H9 (cell line): ENCODE data around the gene TBC1D25. TPM values are rescaled to one million over a fixed set of nuclear protein-coding genes. Genes with fewer than 3 reads are reported as not detected.

Source experiments
- DNase-seq: peaks from one replicate; pipeline ENCODE4 v3.0.0-alpha.2; 2017
- H2AFZ ChIP-seq: one replicate; pipeline ENCODE4 v1.6.1; 2013; ENCODE audit warnings: mild to moderate bottlenecking, low read length, control low read depth, moderate library complexity
- H2AK5ac ChIP-seq: 2 replicates; pipeline ENCODE4 v1.6.1; 2013; ENCODE audit warnings: low read length, control low read depth, mixed read lengths; ENCODE audit not compliant: insufficient read length
- H2BK120ac ChIP-seq: one replicate; pipeline ENCODE4 v1.6.1; 2013; ENCODE audit warnings: low read depth, mild to moderate bottlenecking, low read length, control low read depth, inconsistent platforms; ENCODE audit not compliant: poor library complexity, severe bottlenecking
- H2BK12ac ChIP-seq: 2 replicates; pipeline ENCODE4 v1.6.1; 2013; ENCODE audit warnings: low read length, control low read depth, mixed read lengths, low read depth; ENCODE audit not compliant: insufficient read length
- H2BK15ac ChIP-seq: 2 replicates; pipeline ENCODE4 v1.6.1; 2013; ENCODE audit warnings: low read depth, low read length, control low read depth
- H2BK20ac ChIP-seq: one replicate; pipeline ENCODE4 v1.6.1; 2013; ENCODE audit warnings: low read depth, mild to moderate bottlenecking, low read length, control low read depth, inconsistent platforms; ENCODE audit not compliant: poor library complexity, severe bottlenecking
- H2BK5ac ChIP-seq: 2 replicates; pipeline ENCODE4 v1.6.1; 2013; ENCODE audit warnings: low read length, control low read depth, mixed read lengths; ENCODE audit not compliant: insufficient read length
- H3K14ac ChIP-seq: 2 replicates; pipeline ENCODE4 v1.6.1; 2013; ENCODE audit warnings: low read length, control low read depth; ENCODE audit not compliant: insufficient read depth
- H3K18ac ChIP-seq: 2 replicates; pipeline ENCODE4 v1.6.1; 2013; ENCODE audit warnings: low read depth, mild to moderate bottlenecking, mixed read lengths, low read length, control low read depth; ENCODE audit not compliant: insufficient read length
- H3K23ac ChIP-seq: 2 replicates; pipeline ENCODE4 v1.6.1; 2013; ENCODE audit warnings: low read length, control low read depth, mixed read lengths, low read depth; ENCODE audit not compliant: insufficient read length
- H3K23me2 ChIP-seq: 2 replicates; pipeline ENCODE4 v1.6.1; 2013; ENCODE audit warnings: low read depth, mild to moderate bottlenecking, mixed read lengths, low read length, control low read depth; ENCODE audit not compliant: insufficient read length, poor library complexity, severe bottlenecking
- H3K27ac ChIP-seq: 2 replicates; pipeline ENCODE4 v1.5.1; 2013; ENCODE audit warnings: low read length, control low read depth, mixed read lengths, low read depth; ENCODE audit not compliant: insufficient read length
- H3K27me3 ChIP-seq: 2 replicates; pipeline ENCODE4 v1.6.1; 2013; ENCODE audit warnings: low read length, control low read depth, inconsistent platforms; ENCODE audit not compliant: insufficient read depth
- H3K4ac ChIP-seq: 2 replicates; pipeline ENCODE4 v1.6.1; 2013; ENCODE audit warnings: low read depth, mild to moderate bottlenecking, control low read depth, inconsistent platforms, low read length, moderate library complexity
- H3K4me1 ChIP-seq: 2 replicates; pipeline ENCODE4 v1.6.1; 2013; ENCODE audit warnings: low read length, control low read depth, inconsistent platforms; ENCODE audit not compliant: insufficient read depth
- H3K4me2 ChIP-seq: 2 replicates; pipeline ENCODE4 v1.6.1; 2013; ENCODE audit warnings: low read length, control low read depth, mixed read lengths; ENCODE audit not compliant: insufficient read length, insufficient read depth
- H3K56ac ChIP-seq: 2 replicates; pipeline ENCODE4 v1.6.1; 2013; ENCODE audit warnings: low read depth, mild to moderate bottlenecking, mixed read lengths, low read length, control low read depth; ENCODE audit not compliant: insufficient read length
- H3K79me1 ChIP-seq: 2 replicates; pipeline ENCODE4 v1.6.1; 2013; ENCODE audit warnings: low read depth, mild to moderate bottlenecking, moderate library complexity, low read length, control low read depth, inconsistent platforms; ENCODE audit not compliant: insufficient read depth, poor library complexity, severe bottlenecking
- H3K79me2 ChIP-seq: 2 replicates; pipeline ENCODE4 v1.6.1; 2013; ENCODE audit warnings: low read length, control low read depth, inconsistent platforms; ENCODE audit not compliant: insufficient read depth
- H3K9ac ChIP-seq: 2 replicates; pipeline ENCODE4 v1.6.1; 2013; ENCODE audit warnings: low read length, control low read depth, mixed read lengths; ENCODE audit not compliant: insufficient read length; ENCODE audit errors: extremely low read depth
- H3K9me3 ChIP-seq: one replicate; pipeline ENCODE4 v1.6.1; 2013; ENCODE audit warnings: low read depth, low read length, inconsistent platforms; ENCODE audit not compliant: control insufficient read depth
- H3T11ph ChIP-seq: one replicate; pipeline ENCODE4 v1.6.1; 2013; ENCODE audit warnings: mild to moderate bottlenecking, low read length, control low read depth, inconsistent platforms
- H4K20me1 ChIP-seq: one replicate; pipeline ENCODE4 v1.6.1; 2013; ENCODE audit not compliant: control insufficient read depth, insufficient read length, insufficient read depth
- H4K5ac ChIP-seq: 2 replicates; pipeline ENCODE4 v1.6.1; 2013; ENCODE audit warnings: low read depth, mild to moderate bottlenecking, mixed read lengths, low read length, control low read depth; ENCODE audit not compliant: insufficient read length
- H4K8ac ChIP-seq: replicated peaks from 2 replicates; pipeline ENCODE4 v1.6.1; 2013; ENCODE audit warnings: low read length, control low read depth, mixed read lengths, low read depth; ENCODE audit not compliant: insufficient read length
- H4K91ac ChIP-seq: 2 replicates; pipeline ENCODE4 v1.6.1; 2013; ENCODE audit warnings: low read depth, mild to moderate bottlenecking, moderate library complexity, mixed read lengths, low read length, control low read depth; ENCODE audit not compliant: insufficient read length
- H3K27ac Mint-ChIP-seq, 3 experiments: 2 replicates in 2 of 3; 3 replicates in 1 of 3; pipeline ENCODE4 v1.8.0; 2020 to 2021; ENCODE audit warnings: mixed read lengths in 3 of 3, mild to moderate bottlenecking in 1 of 3, moderate library complexity in 1 of 3
- H3K27me3 Mint-ChIP-seq: 2 replicates; pipeline ENCODE4 v1.8.0; 2021; ENCODE audit warnings: low read depth, mild to moderate bottlenecking, moderate library complexity, mixed read lengths
- H3K36me3 Mint-ChIP-seq, 3 experiments: 2 replicates in 2 of 3; 3 replicates in 1 of 3; pipeline ENCODE4 v1.8.0; 2020 to 2021; ENCODE audit warnings: low read depth in 3 of 3, mixed read lengths in 3 of 3; ENCODE audit not compliant: insufficient read depth in 1 of 3
- H3K4me1 Mint-ChIP-seq, 2 experiments: 2 replicates each; pipeline ENCODE4 v1.8.0; 2020; ENCODE audit warnings: mixed read lengths in 2 of 2
- H3K4me3 Mint-ChIP-seq, 2 experiments: 2 replicates in 1 of 2; 3 replicates in 1 of 2; pipeline ENCODE4 v1.8.0; 2020 to 2021; ENCODE audit warnings: mild to moderate bottlenecking in 2 of 2, mixed read lengths in 2 of 2, moderate library complexity in 1 of 2
- H3K9me3 Mint-ChIP-seq, 2 experiments: 2 replicates in 1 of 2; 3 replicates in 1 of 2; pipeline ENCODE4 v1.8.0; 2020; ENCODE audit warnings: mild to moderate bottlenecking in 2 of 2, mixed read lengths in 2 of 2, moderate library complexity in 1 of 2
- CTCF ChIP-seq: fragments of 200-600 bp; sonication (generic); conservative IDR thresholded peaks from 3 replicates; pipeline ENCODE4 v1.8.0; 2021; ENCODE audit warnings: antibody characterized with exemption, mild to moderate bottlenecking
- WGBS: extraction: QIAGEN DNeasy Blood & Tissue Kit; methylation state at CpG from one replicate; pipeline ENCODE4 v1.1.7; 2013; ENCODE audit warnings: missing lambda C conversion rate, low lambda C conversion rate, mixed read lengths; ENCODE audit not compliant: insufficient read length; ENCODE audit errors: extremely low coverage; 5-methylcytosine and 5-hydroxymethylcytosine counted together
- total RNA-seq: library from RNA; stranded (reverse); gene quantifications from 2 replicates; pipeline ENCODE4 v1.2.1, GENCODE V29; 2021

Gene TBC1D25
- total RNA-seq, 1 experiment from 2014 or later: 10.2 TPM

GRCh38 chrX:48592971-48593370 lies 53.5 kb downstream of the TBC1D25 start:
- Histone ChIP-seq H3K23me2 (no peaks in the 10 kb centered on the region), H4K5ac (no peak overlapping the region), H3K79me1 (no peaks in the 10 kb centered on the region), H2BK20ac (no peak overlapping the region), H2AFZ (no peak overlapping the region), H3K4ac (no peak overlapping the region), H2BK12ac (no peak overlapping the region), H3K4me1 (no peaks in the 10 kb centered on the region), H3K9me3 (peaks cover 27% of the 10 kb centered on the region), H3K18ac (no peak overlapping the region), H2BK120ac (no peak overlapping the region), H3K27ac (no peak overlapping the region), H3K9ac (no peak overlapping the region), H3K14ac (no peak overlapping the region), H2BK5ac (no peak overlapping the region), H4K8ac (no peak overlapping the region), H4K20me1 (no peaks in the 10 kb centered on the region), H4K91ac (no peak overlapping the region), H3K4me2 (no peak overlapping the region), H2AK5ac (no peak overlapping the region), H3K79me2 (no peaks in the 10 kb centered on the region), H3K56ac (no peak overlapping the region), H3K27me3 (no peaks in the 10 kb centered on the region), H2BK15ac (no peak overlapping the region), H3T11ph (no peak overlapping the region), H3K23ac (no peak overlapping the region)
- no peak for TF ChIP-seq CTCF
- H3K36me3 Mint-ChIP-seq: peaks cover 0 to 4% (median 0%) of the 10 kb centered on the region in 3 experiments; a peak in 3 of 7 replicates
- H3K27me3 Mint-ChIP-seq: peaks cover 2% of the 10 kb centered on the region
- H3K4me3 Mint-ChIP-seq: no peak overlapping the region
- H3K9me3 Mint-ChIP-seq: peaks cover 58 to 70% of the 10 kb centered on the region in 2 experiments
- no peak for DNase-seq
- peaks cover 0 to 2% of the 10 kb centered on the region in 2 experiments; a peak in 1 of 4 replicates for H3K4me1 Mint-ChIP-seq
- no CpG with 5 or more reads among the region's 5 CpGs for WGBS
- H3K27ac Mint-ChIP-seq: no peak overlapping the region; a peak in 1 of 7 replicates
